A673 (cell line): Measurements from ENCODE around the gene IBSP. TPM values are rescaled to one million over a fixed set of nuclear protein-coding genes. Genes with fewer than 3 reads are reported as not detected.

Experiments used
- BruUV-seq: library from RNA; stranded (reverse); fragments of 400-500 nt; replicated peaks from 2 replicates; lab custom pipeline; 2021; lab: Mats Ljungman, UMichigan
- CTCF ChIA-PET: fragments of 300-600 bp; sonication (Branson Sonifier 250); formaldehyde crosslinking; loops from one replicate; lab custom pipeline; 2022; ENCODE audit warnings: antibody characterized with exemption; lab: Charles Lee
- POLR2A ChIA-PET: fragments of 300-600 bp; sonication (Branson Sonifier 250); formaldehyde crosslinking; loops from one replicate; lab custom pipeline; 2022; ENCODE audit warnings: antibody characterized with exemption; ENCODE audit not compliant: low non-redundant PET; lab: Charles Lee
- DNase-seq: peaks from one replicate; pipeline ENCODE4 v3.0.0-alpha.2; 2015; ENCODE audit warnings: low spot score
- H3K27ac ChIP-seq: fragments of 200-600 bp; sonication (generic); 2 replicates; pipeline ENCODE4 v1.5.1; 2016; ENCODE audit warnings: mixed run types, low read depth, mild to moderate bottlenecking, mixed read lengths, antibody characterized with exemption, low read length; ENCODE audit not compliant: poor library complexity, severe bottlenecking
- H3K27me3 ChIP-seq: fragments of 200-600 bp; sonication (generic); replicated peaks from 2 replicates; pipeline ENCODE4 v1.6.1; 2017; ENCODE audit warnings: mixed run types, low read depth, mild to moderate bottlenecking, mixed read lengths, antibody characterized with exemption, low read length; ENCODE audit not compliant: insufficient read depth, poor library complexity
- H3K36me3 ChIP-seq: fragments of 200-600 bp; sonication (generic); 2 replicates; pipeline ENCODE4 v1.6.1; 2016; ENCODE audit warnings: mixed run types, mild to moderate bottlenecking, mixed read lengths, antibody characterized with exemption, low read length; ENCODE audit not compliant: insufficient read depth, poor library complexity, severe bottlenecking
- H3K4me1 ChIP-seq: fragments of 200-600 bp; sonication (generic); 2 replicates; pipeline ENCODE4 v1.6.1; 2017; ENCODE audit warnings: mixed run types, mild to moderate bottlenecking, mixed read lengths, antibody characterized with exemption, low read length; ENCODE audit not compliant: insufficient read depth, poor library complexity, severe bottlenecking
- H3K4me3 ChIP-seq: fragments of 200-600 bp; sonication (generic); 2 replicates; pipeline ENCODE4 v1.5.1; 2016; ENCODE audit warnings: low read depth, mixed run types, mild to moderate bottlenecking, mixed read lengths, low read length; ENCODE audit not compliant: poor library complexity, severe bottlenecking
- H3K9me3 ChIP-seq: fragments of 200-600 bp; sonication (generic); 2 replicates; pipeline ENCODE4 v1.6.1; 2016; ENCODE audit warnings: mixed run types, low read depth, mild to moderate bottlenecking, mixed read lengths, antibody characterized with exemption, low read length; ENCODE audit not compliant: poor library complexity, severe bottlenecking
- EZH2 ChIP-seq: fragments of 200-600 bp; sonication (generic); IDR thresholded peaks from 2 replicates; pipeline ENCODE4 v1.6.1; 2017; ENCODE audit warnings: borderline replicate concordance, low read depth, mild to moderate bottlenecking, mixed read lengths, antibody characterized with exemption, low read length; ENCODE audit not compliant: poor library complexity, severe bottlenecking
- intact Hi-C: fragments of 100-400 bp; cut with micrococcal nuclease; formaldehyde crosslinking; loops from one replicate; pipeline ENCODE4 v1.10.0; 2022; ENCODE audit not compliant: unreplicated experiment
- total RNA-seq: library from RNA; stranded (reverse); gene quantifications from 2 replicates; pipeline ENCODE4 v1.2.3, GENCODE V29; 2021
- TF ChIP-seq, protein P1 (sequence below): fragments of 300-800, 200-600 bp; sonication (generic); conservative IDR thresholded peaks from 2 replicates; pipeline ENCODE4 v1.5.1; 2017; ENCODE audit warnings: low read depth, mild to moderate bottlenecking, antibody characterized with exemption, low read length, moderate library complexity, mixed read lengths

The IBSP gene
- total RNA-seq, 1 experiment from 2014 or later: not detected

DNA sequence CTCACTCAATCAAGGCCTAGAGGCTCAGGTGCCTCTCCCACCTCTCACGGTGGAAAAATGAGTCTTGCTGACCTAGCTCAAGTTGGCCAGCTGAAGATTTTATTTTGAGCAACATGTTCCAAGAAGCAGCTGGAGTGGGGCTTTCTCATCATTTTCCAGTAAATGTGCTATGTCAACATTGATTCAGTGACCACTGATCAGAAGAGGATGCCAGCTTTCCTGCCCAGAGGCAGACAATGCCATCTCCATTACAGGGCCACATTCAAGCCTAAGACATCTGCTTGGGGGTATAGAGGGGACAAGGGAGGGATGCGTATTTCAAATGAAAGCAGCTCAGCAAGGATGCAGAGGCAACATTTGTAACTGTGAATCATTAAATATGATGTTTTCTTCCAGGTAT lies 36.4 kb downstream of the IBSP start:
- ChIA-PET POLR2A (no interaction called here), CTCF (no interaction called here)
- Histone ChIP-seq H3K27ac (no peak overlapping the region), H3K27me3 (no peaks in the 10 kb centered on the region), H3K36me3 (no peaks in the 10 kb centered on the region), H3K4me1 (no peaks in the 10 kb centered on the region), H3K4me3 (no peak overlapping the region), H3K9me3 (no peaks in the 10 kb centered on the region)
- intact Hi-C loops: no loop called here
- no peak for DNase-seq
- no peak for TF ChIP-seq EZH2
- TF ChIP-seq, protein P1, sequence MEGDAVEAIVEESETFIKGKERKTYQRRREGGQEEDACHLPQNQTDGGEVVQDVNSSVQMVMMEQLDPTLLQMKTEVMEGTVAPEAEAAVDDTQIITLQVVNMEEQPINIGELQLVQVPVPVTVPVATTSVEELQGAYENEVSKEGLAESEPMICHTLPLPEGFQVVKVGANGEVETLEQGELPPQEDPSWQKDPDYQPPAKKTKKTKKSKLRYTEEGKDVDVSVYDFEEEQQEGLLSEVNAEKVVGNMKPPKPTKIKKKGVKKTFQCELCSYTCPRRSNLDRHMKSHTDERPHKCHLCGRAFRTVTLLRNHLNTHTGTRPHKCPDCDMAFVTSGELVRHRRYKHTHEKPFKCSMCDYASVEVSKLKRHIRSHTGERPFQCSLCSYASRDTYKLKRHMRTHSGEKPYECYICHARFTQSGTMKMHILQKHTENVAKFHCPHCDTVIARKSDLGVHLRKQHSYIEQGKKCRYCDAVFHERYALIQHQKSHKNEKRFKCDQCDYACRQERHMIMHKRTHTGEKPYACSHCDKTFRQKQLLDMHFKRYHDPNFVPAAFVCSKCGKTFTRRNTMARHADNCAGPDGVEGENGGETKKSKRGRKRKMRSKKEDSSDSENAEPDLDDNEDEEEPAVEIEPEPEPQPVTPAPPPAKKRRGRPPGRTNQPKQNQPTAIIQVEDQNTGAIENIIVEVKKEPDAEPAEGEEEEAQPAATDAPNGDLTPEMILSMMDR: no peak
- BruUV-seq: no TSS peak

DNA sequence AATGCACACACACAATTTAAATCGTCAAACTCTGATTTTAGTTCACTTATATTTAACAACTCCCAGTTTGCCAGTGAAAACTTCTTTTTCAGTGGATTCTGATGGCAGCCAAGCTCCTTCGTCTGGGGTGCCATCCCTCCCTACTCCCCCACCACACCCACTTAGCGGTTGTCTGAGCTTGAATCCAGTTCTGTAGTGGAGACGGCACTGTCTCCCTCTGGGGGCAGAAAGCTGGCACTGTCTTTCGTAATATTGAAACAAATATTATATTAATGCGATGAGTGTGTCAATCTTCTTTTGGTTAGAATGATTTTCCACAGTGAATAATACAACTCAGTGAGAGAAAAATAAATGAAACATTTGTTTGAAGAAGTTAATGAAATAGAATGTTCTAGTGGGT lies 38.9 kb downstream of the IBSP start:
- no peak overlapping the region for H3K4me3 ChIP-seq
- POLR2A ChIA-PET: no interaction called here

DNA sequence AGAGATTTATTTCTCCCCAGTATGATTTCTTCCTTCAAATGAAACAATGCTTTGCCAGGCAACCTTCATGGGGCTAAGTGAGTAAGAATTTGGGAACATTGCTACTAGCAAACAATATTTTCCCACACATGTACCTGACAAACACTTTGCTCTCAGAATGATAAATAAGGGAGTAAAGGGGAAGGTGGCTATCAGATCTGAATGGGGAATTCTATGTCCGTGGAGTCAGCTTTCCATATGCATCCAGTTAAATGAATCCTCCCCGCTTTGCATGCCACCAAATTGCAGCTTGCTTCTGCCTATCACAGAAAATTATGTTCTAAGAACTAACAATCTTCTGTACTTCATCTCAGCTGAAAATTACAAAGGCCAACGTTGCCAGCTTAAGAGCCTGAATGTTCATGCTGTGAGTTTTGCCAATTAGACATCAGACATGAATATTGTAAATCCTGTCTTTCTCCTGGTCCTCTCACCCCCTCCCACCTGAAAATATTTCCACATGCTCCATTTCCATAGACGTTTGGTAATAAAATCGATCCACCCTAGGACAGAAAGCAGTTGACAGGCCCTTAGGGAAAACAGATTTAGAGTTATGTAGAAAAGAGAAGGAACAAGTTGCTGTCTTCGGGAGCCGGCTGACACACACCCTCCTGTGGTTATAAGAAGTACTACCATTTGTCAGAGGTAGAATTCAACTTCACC lies 39.7 kb downstream of the IBSP start:
- no peak overlapping the region for H3K4me3 ChIP-seq
- no peaks in the 10 kb centered on the region for H3K36me3 ChIP-seq
- TF ChIP-seq, protein P1: peak; percentile 59
- no peak for TF ChIP-seq EZH2
- no TSS peak for BruUV-seq
- POLR2A ChIA-PET: no interaction called here
- CTCF ChIA-PET: interaction anchor here (1.2 to 2.1 kb wide), 2 partner anchors 159 to 295 kb away, joined by 4 to 10 read pairs; no protein-coding TSS in a partner anchor
- DNase-seq: peak; percentile 42
- no peaks in the 10 kb centered on the region for H3K4me1 ChIP-seq
- no peak overlapping the region for H3K27ac ChIP-seq
- intact Hi-C loops: loop anchor here (2.0 kb wide), 2 partner anchors 160 to 296 kb away; no protein-coding TSS in a partner anchor
- no peaks in the 10 kb centered on the region for H3K27me3 ChIP-seq
- H3K9me3 ChIP-seq: no peaks in the 10 kb centered on the region

More for the DNA sequence above, 38.9 kb downstream of the IBSP start:
- H3K27me3 ChIP-seq: no peaks in the 10 kb centered on the region
- H3K9me3 ChIP-seq: no peaks in the 10 kb centered on the region
- CTCF ChIA-PET: interaction anchor here (0.6 to 2.1 kb wide), 5 partner anchors 158 to 485 kb away, joined by 3 to 10 read pairs (median 4); no protein-coding TSS in a partner anchor
- no peaks in the 10 kb centered on the region for H3K36me3 ChIP-seq
- TF ChIP-seq EZH2: no peak
- TF ChIP-seq, protein P1: peak; percentile 54
- intact Hi-C loops: loop anchor here (2.0 kb wide), 2 partner anchors 159 to 295 kb away; no protein-coding TSS in a partner anchor
- H3K27ac ChIP-seq: no peak overlapping the region
- BruUV-seq: no TSS peak
- H3K4me1 ChIP-seq: no peaks in the 10 kb centered on the region
- peak; percentile 30 for DNase-seq
